MM.1S (cell line): ENCODE results near the gene NAA10.

ENCODE experiments used
- EZH2 ChIP-seq: fragments of 300-600 bp; sonication (generic); optimal IDR thresholded peaks from 2 replicates; pipeline ENCODE3; 2017; ENCODE audit warnings: low read depth, mild to moderate bottlenecking, antibody characterized with exemption, low read length, mixed read lengths
- EZH2phosphoT487 ChIP-seq: fragments of 300-600 bp; sonication (generic); IDR thresholded peaks from 2 replicates; pipeline ENCODE4 v1.6.1; 2018; ENCODE audit warnings: antibody characterized with exemption, low read length
- TF ChIP-seq, protein P1 (sequence below): fragments of 300-600 bp; sonication (generic); IDR thresholded peaks from 2 replicates; pipeline ENCODE4 v1.5.1; 2016; ENCODE audit warnings: antibody characterized with exemption, low read length, mixed read lengths

GRCh38 chrX:153931748-153932147 is 3.1 kb downstream of the NAA10 start:
- TF ChIP-seq, protein P1, sequence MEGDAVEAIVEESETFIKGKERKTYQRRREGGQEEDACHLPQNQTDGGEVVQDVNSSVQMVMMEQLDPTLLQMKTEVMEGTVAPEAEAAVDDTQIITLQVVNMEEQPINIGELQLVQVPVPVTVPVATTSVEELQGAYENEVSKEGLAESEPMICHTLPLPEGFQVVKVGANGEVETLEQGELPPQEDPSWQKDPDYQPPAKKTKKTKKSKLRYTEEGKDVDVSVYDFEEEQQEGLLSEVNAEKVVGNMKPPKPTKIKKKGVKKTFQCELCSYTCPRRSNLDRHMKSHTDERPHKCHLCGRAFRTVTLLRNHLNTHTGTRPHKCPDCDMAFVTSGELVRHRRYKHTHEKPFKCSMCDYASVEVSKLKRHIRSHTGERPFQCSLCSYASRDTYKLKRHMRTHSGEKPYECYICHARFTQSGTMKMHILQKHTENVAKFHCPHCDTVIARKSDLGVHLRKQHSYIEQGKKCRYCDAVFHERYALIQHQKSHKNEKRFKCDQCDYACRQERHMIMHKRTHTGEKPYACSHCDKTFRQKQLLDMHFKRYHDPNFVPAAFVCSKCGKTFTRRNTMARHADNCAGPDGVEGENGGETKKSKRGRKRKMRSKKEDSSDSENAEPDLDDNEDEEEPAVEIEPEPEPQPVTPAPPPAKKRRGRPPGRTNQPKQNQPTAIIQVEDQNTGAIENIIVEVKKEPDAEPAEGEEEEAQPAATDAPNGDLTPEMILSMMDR: no peak
- no peak for TF ChIP-seq EZH2
- no peak for TF ChIP-seq EZH2phosphoT487
